Activated CD4-positive, alpha-beta T cell treated with anti-CD3 and anti-CD28 coated beads for 1 hour (primary cell): ENCODE data around the gene C9orf153.

Experiments
- DNase-seq: peaks from one replicate; pipeline ENCODE4 v3.0.0-alpha.2; 2020

Gene C9orf153

GRCh38 chr9:86185872-86186271 lies 73.6 kb downstream of the C9orf153 start:
- DNase-seq, result no peak

- DNase-seq, result no peak
Observed at GRCh38 chr9:86184138-86184524, 75.3 kb downstream of the C9orf153 start.

DNA sequence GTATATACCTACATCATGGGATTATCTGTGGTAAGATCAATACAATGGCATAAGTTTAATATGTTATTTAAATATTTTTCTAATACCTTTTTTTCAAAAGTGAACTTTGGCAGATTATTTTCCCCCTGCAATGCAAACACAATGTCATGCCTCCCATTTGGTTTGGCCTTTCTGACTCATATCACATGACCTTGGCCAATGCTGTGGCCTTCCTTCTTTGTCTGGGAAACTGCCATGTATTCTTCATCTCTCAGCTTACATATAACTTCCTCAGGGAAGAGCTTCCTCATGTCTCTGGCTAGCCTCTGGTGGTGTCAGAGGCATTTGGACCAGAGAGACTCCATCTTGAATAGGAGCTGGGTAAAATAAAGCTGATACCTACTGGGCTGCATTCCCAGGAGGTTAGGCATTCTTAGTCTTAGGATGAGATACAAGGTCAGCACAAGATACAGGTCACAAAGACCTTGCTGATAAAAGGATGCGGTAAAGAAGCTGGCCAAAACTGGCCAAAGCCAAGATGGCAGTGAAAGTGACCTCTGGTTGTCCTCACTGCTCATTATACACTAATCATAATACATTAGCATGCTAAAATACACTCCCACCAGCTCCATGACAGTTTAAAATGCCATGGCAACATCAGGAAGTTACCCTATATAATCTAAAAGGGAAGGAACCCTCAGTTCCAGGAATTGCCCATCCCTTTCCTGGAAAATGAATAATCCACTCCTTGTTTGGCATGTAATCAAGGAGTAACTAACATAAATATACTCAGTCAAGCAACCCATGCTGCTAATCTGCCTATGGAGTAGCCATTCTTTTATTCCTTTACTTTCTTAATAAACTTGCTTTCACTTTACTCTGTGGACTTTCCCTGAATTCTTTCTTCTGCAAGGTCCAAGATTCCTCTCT lies 76.0 kb downstream of the C9orf153 start:
- no peak for DNase-seq

- DNase-seq, result no peak
Observed at GRCh38 chr9:86181379-86182315, 77.8 kb downstream of the C9orf153 start.

GRCh38 chr9:86178503-86178902 lies 81.0 kb downstream of the C9orf153 start:
- no peak for DNase-seq

DNA sequence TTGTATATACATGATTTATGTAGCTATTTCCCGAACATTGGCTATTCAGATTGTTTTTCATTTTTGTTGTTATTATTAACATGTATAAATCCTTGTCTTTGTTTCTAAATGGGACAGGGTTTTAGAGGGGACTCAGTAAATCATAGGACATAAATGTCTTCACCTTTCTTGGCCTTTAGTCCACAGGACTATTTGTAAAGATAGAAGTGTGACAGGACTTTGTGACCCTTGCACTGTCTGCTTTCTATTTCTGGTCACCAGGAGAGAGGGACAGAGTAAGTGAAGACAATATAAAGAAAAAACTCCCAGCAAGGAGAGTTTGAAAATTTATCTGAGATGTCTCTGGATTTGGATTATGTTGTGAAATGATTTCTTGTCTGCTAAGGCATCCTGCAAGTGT lies 81.5 kb downstream of the C9orf153 start:
- no peak for DNase-seq

- no peak for DNase-seq
Observed at GRCh38 chr9:86176468-86176867, 83.0 kb downstream of the C9orf153 start.

GRCh38 chr9:86175743-86176456 lies 83.6 kb downstream of the C9orf153 start:
- DNase-seq, result no peak

GRCh38 chr9:86175223-86175622 lies 84.2 kb downstream of the C9orf153 start:
- no peak for DNase-seq
